IPS DF 4.7 (cell line): ENCODE measurements around the gene MIEN1.
"Not testable (repeated sequence)": the region's sequence is repeated elsewhere in the genome, so short reads cannot be mapped to it uniquely, and the experiment has no call there.

Source experiments
- DNase-seq: peaks from one replicate; pipeline ENCODE4 v3.0.0-alpha.2; 2013; ENCODE audit warnings: low spot score; ENCODE audit errors: extremely low read depth

Gene MIEN1

DNA sequence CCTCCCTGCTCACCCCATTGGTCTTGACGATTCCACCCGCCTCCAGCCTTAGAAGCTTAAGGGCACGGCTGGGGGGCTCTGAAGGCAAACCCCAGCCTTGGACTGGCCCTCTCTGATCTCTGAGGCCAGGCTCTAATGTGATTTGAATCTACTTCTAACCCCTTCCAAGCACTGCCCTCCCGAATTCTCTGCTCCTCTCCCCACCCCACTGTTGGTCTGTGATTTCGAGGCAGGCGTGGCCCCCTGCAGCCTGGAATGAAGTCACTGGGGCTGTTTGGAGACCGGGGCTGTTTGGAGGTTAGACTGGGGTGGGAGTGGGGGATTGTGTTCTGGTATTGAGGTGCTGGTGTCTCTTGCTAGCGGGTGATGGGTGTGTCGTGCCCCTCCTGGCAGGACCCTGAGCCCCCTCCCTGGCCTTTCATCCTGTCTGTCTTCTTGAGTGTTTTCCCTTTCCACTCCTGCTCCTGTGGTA is 9.6 kb upstream of the MIEN1 start:
- DNase-seq = no peak

GRCh38 chr17:39738983-39739884 is 8.9 kb upstream of the MIEN1 start:
- DNase-seq = no peak

- no peak for DNase-seq
These were observed 8.2 kb upstream of the MIEN1 start for GRCh38 chr17:39738568-39738901.

DNA sequence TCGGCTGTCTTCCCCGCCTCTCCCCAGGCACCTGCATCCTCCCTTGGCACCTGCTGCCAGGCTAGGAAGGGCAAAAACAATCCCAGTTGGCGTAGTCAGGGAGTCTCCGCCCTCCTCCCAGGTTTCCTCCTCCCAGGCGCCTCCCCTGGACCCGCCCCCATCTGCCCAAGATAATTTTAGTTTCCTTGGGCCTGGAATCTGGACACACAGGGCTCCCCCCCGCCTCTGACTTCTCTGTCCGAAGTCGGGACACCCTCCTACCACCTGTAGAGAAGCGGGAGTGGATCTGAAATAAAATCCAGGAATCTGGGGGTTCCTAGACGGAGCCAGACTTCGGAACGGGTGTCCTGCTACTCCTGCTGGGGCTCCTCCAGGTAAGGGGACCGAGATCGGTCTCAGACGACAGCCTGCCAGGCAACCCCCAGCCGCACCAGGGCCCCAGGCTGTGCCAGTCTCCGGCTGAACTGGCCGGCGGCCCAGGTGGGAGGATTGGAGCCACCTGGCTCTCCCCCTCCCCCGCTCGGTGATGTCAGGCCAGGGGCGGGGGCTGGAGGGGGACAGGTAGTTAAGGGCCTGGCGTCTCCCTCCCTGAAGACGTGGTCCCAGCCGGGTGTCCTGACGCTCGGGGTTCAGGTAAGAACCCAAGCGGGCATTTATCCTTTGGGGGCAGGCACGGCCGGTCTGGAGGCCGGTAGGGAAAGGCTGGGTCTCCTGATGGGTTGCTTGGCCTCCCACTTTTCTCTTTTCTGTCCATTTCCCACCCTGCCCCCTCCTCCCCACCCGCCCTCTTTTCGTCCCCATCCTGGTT is 7.6 kb upstream of the MIEN1 start, which contains the start of gene GRB7:
TSS of gene GRB7 (plus strand) at position 179 of the 808 bp plus-strand sequence. CDS start 4,364 bp downstream, outside the sequence.
- DNase-seq = no peak

- DNase-seq = no peak
These were observed 7.0 kb upstream of the MIEN1 start for GRCh38 chr17:39737206-39737759.

- no peak for DNase-seq
These were observed 6.2 kb upstream of the MIEN1 start for GRCh38 chr17:39736319-39737165.

- DNase-seq = no peak
These were observed 5.5 kb upstream of the MIEN1 start for GRCh38 chr17:39735882-39736281.

DNA sequence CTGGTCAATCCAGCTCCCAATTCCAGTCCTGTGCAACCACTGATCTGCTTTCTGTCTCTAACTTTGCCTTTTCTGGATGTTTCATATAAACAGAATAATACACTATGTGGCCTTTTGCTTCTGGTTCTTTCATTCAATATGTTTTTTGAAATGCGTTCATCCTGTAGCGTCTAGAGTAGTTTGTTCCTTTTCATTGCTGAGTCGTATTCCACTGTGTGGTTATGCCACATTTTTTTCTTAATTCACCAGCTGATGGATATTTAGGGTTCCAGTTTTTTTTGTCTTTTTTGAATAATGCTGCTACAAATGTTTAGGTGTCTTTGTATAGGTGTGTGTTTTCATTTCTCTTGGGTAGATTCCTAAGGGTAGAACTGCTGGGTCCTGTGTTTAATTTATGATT is 2.3 kb upstream of the MIEN1 start:
- DNase-seq = no peak

GRCh38 chr17:39729280-39729851 is 966 bp downstream of the MIEN1 start:
- DNase-seq = no peak

- no peak for DNase-seq
These were observed 2.8 kb downstream of the MIEN1 start for GRCh38 chr17:39727556-39727955.

DNA sequence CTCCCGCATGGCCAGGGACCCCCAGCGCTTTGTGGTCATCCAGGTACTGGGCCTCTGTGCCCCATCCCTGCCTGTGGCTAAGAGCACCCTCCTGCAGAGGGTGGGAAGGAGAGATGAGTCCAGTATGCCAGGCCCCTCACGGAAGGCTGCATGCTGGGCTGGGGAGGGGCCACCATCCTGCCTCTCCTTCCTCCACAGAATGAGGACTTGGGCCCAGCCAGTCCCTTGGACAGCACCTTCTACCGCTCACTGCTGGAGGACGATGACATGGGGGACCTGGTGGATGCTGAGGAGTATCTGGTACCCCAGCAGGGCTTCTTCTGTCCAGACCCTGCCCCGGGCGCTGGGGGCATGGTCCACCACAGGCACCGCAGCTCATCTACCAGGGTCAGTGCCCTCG is 3.7 kb downstream of the MIEN1 start:
- DNase-seq = no peak

- DNase-seq = not testable (repeated sequence)
These were observed 4.4 kb downstream of the MIEN1 start for GRCh38 chr17:39725923-39726322.

DNA sequence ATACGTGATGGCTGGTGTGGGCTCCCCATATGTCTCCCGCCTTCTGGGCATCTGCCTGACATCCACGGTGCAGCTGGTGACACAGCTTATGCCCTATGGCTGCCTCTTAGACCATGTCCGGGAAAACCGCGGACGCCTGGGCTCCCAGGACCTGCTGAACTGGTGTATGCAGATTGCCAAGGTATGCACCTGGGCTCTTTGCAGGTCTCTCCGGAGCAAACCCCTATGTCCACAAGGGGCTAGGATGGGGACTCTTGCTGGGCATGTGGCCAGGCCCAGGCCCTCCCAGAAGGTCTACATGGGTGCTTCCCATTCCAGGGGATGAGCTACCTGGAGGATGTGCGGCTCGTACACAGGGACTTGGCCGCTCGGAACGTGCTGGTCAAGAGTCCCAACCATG is 5.6 kb downstream of the MIEN1 start:
- no peak for DNase-seq

DNA sequence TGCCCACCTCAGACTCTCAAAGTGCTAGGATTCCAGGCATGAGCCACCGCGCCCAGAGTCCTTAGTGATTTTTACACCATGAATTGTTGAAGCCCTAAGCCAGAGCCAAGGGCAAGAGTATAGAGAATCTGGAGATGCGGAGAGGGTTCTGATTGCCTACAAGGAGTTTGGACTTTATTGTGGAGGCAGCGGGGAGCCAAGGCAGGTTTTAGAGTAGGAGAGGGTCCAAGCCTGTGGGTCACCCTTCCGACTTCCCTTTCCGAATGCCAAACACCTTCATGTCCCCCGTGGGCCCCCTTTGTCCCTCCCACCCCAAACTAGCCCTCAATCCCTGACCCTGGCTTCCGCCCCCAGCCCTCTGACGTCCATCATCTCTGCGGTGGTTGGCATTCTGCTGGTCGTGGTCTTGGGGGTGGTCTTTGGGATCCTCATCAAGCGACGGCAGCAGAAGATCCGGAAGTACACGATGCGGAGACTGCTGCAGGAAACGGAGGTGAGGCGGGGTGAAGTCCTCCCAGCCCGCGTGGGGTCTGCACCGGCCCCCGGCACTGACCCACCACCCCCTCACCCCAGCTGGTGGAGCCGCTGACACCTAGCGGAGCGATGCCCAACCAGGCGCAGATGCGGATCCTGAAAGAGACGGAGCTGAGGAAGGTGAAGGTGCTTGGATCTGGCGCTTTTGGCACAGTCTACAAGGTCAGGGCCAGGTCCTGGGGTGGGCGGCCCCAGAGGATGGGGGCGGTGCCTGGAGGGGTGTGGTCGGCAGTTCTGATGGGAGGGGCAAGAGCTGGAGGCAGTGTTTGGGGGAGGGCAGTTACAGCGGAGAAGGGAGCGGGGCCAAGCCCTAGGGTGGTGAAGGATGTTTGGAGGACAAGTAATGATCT is 7.1 kb downstream of the MIEN1 start:
- DNase-seq = no peak

- DNase-seq = no peak
These were observed 8.2 kb downstream of the MIEN1 start for GRCh38 chr17:39722104-39722503.

GRCh38 chr17:39719563-39720355 is 10.6 kb downstream of the MIEN1 start:
- DNase-seq = no peak

- no peak for DNase-seq
These were observed 12.7 kb downstream of the MIEN1 start for GRCh38 chr17:39717660-39718059.

DNA sequence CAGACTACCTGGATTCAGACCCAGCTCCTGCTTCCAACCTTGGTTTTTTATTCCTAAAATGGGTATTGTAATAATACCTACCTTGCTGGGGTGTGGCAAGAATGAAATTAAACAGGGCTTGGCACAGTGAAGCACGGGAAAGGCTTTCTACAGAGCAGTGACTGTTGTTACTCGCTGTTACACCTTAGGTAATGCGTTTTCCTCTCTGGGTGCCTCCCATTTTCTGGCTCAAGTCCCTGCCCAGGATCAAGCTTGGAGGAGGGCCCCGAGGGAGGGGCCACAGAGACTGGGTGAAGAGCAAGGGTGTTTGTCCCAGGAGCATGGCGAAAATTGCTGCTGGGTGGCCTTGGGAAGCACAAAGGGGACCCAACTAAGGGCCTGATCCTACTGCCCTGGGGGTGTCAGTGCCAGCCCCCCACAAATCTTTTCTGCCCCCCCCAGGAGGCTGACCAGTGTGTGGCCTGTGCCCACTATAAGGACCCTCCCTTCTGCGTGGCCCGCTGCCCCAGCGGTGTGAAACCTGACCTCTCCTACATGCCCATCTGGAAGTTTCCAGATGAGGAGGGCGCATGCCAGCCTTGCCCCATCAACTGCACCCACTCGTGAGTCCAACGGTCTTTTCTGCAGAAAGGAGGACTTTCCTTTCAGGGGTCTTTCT is 13.3 kb downstream of the MIEN1 start:
- DNase-seq = no peak
